H1 (cell line): Measurements from ENCODE around the gene SLC9C2.
"Not testable (repeated sequence)": the region's sequence is repeated elsewhere in the genome, so short reads cannot be mapped to it uniquely, and the experiment has no call there.

ENCODE experiments used
- CBX5 ChIP-seq: fragments of 300-800, 300-1000 bp; sonication (generic); IDR thresholded peaks from 2 replicates; pipeline ENCODE4 v1.7.1; 2016; ENCODE audit warnings: antibody characterized with exemption, low read length, low read depth
- EZH2 ChIP-seq: fragments of 200-600 bp; sonication (generic); IDR thresholded peaks from 2 replicates; pipeline ENCODE4 v1.7.1; 2012; ENCODE audit warnings: low read depth, mild to moderate bottlenecking, moderate library complexity, low read length, inconsistent platforms; ENCODE audit not compliant: severe bottlenecking
- SP2 ChIP-seq: IDR thresholded peaks from 2 replicates; pipeline ENCODE4 v1.6.1; 2012; ENCODE audit warnings: mild to moderate bottlenecking, low read length, inconsistent platforms
- TF ChIP-seq, protein P1 (sequence below), 3 experiments: IDR thresholded peaks; 1 replicate in 2 of 3; 2 replicates in 1 of 3; pipeline versions ENCODE4 v1.5.1 to v1.6.1; 2011; ENCODE audit warnings: low read length in 3 of 3, mild to moderate bottlenecking in 3 of 3, inconsistent platforms in 2 of 3, low read depth in 1 of 3, moderate library complexity in 1 of 3; ENCODE audit not compliant: insufficient read depth in 1 of 3; ENCODE audit errors: control extremely low read depth in 1 of 3
- TF ChIP-seq, protein P2 (sequence below): IDR thresholded peaks from 2 replicates; pipeline ENCODE4 v1.6.1; 2011; ENCODE audit warnings: low read depth, mild to moderate bottlenecking, low read length; ENCODE audit not compliant: insufficient read depth

DNA sequence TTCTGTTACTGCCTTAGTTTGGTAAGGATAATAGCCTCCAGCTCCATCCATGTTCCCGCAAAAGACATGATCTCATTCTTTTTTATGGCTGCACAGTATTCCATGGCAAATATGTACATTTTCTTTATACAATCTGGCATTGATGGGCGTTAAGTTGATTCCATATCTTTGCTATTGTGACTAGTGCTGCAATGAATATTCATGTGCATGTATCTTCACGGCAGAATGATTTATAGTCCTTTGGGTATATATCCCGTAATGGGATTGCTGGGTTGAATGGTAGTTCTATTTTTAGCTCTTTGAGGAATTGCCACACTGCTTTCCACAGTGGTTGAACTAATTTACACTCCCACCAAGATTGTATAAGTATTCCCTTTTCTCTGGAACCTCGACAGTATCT lies 11.7 kb downstream of the SLC9C2 start:
- TF ChIP-seq CBX5, EZH2, SP2: not testable (repeated sequence)
- TF ChIP-seq, protein P1, sequence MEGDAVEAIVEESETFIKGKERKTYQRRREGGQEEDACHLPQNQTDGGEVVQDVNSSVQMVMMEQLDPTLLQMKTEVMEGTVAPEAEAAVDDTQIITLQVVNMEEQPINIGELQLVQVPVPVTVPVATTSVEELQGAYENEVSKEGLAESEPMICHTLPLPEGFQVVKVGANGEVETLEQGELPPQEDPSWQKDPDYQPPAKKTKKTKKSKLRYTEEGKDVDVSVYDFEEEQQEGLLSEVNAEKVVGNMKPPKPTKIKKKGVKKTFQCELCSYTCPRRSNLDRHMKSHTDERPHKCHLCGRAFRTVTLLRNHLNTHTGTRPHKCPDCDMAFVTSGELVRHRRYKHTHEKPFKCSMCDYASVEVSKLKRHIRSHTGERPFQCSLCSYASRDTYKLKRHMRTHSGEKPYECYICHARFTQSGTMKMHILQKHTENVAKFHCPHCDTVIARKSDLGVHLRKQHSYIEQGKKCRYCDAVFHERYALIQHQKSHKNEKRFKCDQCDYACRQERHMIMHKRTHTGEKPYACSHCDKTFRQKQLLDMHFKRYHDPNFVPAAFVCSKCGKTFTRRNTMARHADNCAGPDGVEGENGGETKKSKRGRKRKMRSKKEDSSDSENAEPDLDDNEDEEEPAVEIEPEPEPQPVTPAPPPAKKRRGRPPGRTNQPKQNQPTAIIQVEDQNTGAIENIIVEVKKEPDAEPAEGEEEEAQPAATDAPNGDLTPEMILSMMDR (IDR thresholded peaks at IDR 0.05; ENCODE audit: control extremely low read depth in 1 of 3, insufficient read depth in 1 of 3, low read depth in 1 of 3, low read length in 3 of 3) = not testable (repeated sequence)
- TF ChIP-seq, protein P2, sequence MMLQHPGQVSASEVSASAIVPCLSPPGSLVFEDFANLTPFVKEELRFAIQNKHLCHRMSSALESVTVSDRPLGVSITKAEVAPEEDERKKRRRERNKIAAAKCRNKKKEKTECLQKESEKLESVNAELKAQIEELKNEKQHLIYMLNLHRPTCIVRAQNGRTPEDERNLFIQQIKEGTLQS = not testable (repeated sequence)
